Uterus (tissue), 4 donors: ENCODE results near the gene GPR156. TPM values are rescaled to one million over a fixed set of nuclear protein-coding genes. Genes with fewer than 3 reads are reported as not detected.

Experiments
- DNase-seq, 2 donors: peaks; one replicate each; pipeline ENCODE4 v3.0.0-alpha.2; 2019 to 2020
- H3K27ac ChIP-seq, 2 donors: fragments of 200-600 bp; sonication (generic); 1 replicate in 1 of 2; 2 replicates in 1 of 2; pipeline ENCODE4 v1.5.1; 2016 to 2018
- H3K27me3 ChIP-seq, 2 donors: fragments of 200-600 bp; sonication (generic); one replicate each; pipeline ENCODE4 v1.5.1; 2018 to 2019; ENCODE audit warnings: control low read depth in 1 of 2
- H3K36me3 ChIP-seq, 2 donors: fragments of 200-600 bp; sonication (generic); one replicate each; pipeline ENCODE4 v1.5.1; 2019; ENCODE audit warnings: control low read depth in 1 of 2
- H3K4me1 ChIP-seq, 2 donors: fragments of 200-600 bp; sonication (generic); one replicate each; pipeline ENCODE4 v1.5.1; 2018 to 2019; ENCODE audit warnings: control low read depth in 1 of 2
- H3K4me3 ChIP-seq, 2 donors: fragments of 200-600 bp; sonication (generic); 1 replicate in 1 of 2; 2 replicates in 1 of 2; pipeline ENCODE4 v1.5.1; 2018 to 2019; ENCODE audit warnings: mild to moderate bottlenecking in 1 of 2
- H3K9me3 ChIP-seq, 2 donors: fragments of 200-600 bp; sonication (generic); one replicate each; pipeline ENCODE4 v1.5.1; 2019; ENCODE audit warnings: control low read depth in 1 of 2
- POLR2A ChIP-seq, 2 donors: fragments of 450-650 bp; IDR thresholded peaks; one replicate each; pipeline ENCODE4 v1.6.1; 2016; ENCODE audit warnings: antibody characterized with exemption in 2 of 2, mild to moderate bottlenecking in 1 of 2, moderate library complexity in 1 of 2
- intact Hi-C: fragments of 100-400 bp; cut with DNase I; formaldehyde crosslinking; loops from one replicate; pipeline ENCODE4 v1.15.1; 2023; ENCODE audit warnings: low total_unique reads
- total RNA-seq, 4 donors: library from RNA; depleted of rRNA in 3 of 4; stranded (reverse); fragments of >200 nt in 3 of 4; gene quantifications; one replicate each; pipeline versions ENCODE4 v1.1.0 to v1.2.4, GENCODE V29; 2014 to 2023
- TF ChIP-seq, protein P1 (sequence below), 4 experiments: fragments of 200-600 bp in 2 of 4; fragments of 450-650 bp in 2 of 4; sonication (generic) in 2 of 4; IDR thresholded peaks; one replicate each; pipeline ENCODE4 v1.5.1; 2016 to 2019; ENCODE audit warnings: antibody characterized with exemption in 4 of 4, mild to moderate bottlenecking in 2 of 4, moderate library complexity in 1 of 4
- donor health status: DM: yes; HTN: yes; CAD: no.

Gene GPR156
- total RNA-seq, 4 donors from 2014 or later, result 0.59 to 5.3 (median 1.9) TPM; not detected in 1

DNA sequence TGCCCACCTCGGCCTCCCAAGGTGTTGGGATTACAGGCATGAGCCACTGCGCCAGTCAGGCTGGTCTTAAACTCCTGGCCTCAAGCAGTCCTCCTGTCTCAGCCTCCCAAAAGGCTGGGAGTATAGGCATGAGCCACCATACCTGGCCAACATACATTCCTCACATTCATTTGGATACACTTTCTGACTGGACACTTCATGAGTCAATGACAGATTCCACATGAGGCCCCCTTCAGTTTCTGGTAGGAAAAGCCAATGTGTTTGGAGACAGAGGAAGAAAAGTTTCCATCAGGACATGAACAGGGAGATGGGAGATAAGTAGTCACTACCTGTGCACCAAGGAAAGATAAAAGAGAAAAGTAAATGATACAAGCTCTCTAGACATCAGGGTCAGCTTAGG is 141.3 kb downstream of the GPR156 start:
- no peaks in the 10 kb centered on the region for H3K4me1 ChIP-seq
- no peak for DNase-seq
- H3K36me3 ChIP-seq, result no peaks in the 10 kb centered on the region
- no peak overlapping the region for H3K27ac ChIP-seq
- H3K27me3 ChIP-seq, result no peaks in the 10 kb centered on the region
- intact Hi-C loops, result no loop called here
- H3K9me3 ChIP-seq, result no peaks in the 10 kb centered on the region
- TF ChIP-seq POLR2A (IDR thresholded peaks at IDR 0.05), result no peak
- TF ChIP-seq, protein P1, sequence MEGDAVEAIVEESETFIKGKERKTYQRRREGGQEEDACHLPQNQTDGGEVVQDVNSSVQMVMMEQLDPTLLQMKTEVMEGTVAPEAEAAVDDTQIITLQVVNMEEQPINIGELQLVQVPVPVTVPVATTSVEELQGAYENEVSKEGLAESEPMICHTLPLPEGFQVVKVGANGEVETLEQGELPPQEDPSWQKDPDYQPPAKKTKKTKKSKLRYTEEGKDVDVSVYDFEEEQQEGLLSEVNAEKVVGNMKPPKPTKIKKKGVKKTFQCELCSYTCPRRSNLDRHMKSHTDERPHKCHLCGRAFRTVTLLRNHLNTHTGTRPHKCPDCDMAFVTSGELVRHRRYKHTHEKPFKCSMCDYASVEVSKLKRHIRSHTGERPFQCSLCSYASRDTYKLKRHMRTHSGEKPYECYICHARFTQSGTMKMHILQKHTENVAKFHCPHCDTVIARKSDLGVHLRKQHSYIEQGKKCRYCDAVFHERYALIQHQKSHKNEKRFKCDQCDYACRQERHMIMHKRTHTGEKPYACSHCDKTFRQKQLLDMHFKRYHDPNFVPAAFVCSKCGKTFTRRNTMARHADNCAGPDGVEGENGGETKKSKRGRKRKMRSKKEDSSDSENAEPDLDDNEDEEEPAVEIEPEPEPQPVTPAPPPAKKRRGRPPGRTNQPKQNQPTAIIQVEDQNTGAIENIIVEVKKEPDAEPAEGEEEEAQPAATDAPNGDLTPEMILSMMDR (IDR thresholded peaks at IDR 0.05), result no peak
- no peak overlapping the region for H3K4me3 ChIP-seq

DNA sequence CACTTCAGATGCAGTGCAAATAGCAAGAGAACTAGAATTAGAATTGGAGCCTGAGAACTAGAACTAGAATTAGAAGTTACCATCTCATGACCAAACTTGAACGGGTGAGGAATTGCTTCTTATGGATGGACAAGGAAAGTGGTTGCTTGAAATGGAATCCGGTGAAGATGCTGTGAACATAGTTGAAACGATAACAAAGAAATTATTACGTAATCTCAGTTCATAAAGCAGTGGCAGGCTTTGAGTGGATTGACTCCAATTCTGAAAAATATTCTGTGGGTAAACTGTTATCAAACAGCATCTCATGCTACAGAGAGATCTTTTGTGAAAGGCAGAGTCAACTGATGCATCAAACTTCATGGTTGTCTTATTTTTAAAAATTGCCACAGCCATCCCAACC is 142.8 kb downstream of the GPR156 start:
- H3K27me3 ChIP-seq, result no peaks in the 10 kb centered on the region
- TF ChIP-seq POLR2A (IDR thresholded peaks at IDR 0.05), result no peak
- TF ChIP-seq, protein P1 (IDR thresholded peaks at IDR 0.05), result no peak
- no peak overlapping the region for H3K4me3 ChIP-seq
- no peaks in the 10 kb centered on the region for H3K36me3 ChIP-seq
- no peaks in the 10 kb centered on the region for H3K9me3 ChIP-seq
- DNase-seq, result no peak
- H3K27ac ChIP-seq, result no peak overlapping the region
- no peaks in the 10 kb centered on the region for H3K4me1 ChIP-seq
- intact Hi-C loops, result no loop called here

DNA sequence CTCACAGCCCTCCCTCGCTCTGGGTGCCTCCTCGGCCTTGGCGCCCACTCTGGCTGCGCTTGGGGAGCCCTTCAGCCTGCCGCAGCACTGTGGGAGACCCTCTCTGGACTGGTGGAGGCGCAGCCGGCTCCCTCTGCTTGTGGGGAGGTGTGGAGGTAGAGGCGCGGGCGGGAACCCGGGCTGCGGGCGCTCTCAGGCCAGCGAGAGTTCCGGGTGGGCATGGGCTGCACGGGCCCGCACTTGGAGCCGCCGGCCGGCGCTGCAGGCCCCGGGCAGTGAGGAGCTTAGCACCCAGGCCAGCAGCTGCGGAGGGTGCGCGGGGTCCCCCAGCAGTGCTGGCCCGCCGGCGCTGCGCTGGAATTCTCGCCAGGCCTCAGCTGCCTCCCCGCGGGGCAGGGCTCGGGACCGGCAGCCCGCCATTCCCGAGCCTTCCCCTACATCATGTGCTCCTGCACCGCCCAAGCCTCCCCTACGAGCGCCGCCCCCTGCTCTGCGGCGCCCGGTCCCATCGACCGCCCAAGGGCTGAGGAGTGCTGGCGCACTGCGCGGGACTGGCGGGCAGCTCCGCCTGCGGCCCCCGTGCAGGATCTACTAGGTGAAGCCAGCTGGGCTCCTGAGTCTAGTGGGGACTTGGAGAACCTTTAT is 144.8 kb downstream of the GPR156 start:
- no peaks in the 10 kb centered on the region for H3K9me3 ChIP-seq
- no peaks in the 10 kb centered on the region for H3K4me1 ChIP-seq
- H3K27ac ChIP-seq, result no peak overlapping the region
- TF ChIP-seq, protein P1 (IDR thresholded peaks at IDR 0.05), result no peak
- no peak for TF ChIP-seq POLR2A (IDR thresholded peaks at IDR 0.05)
- H3K4me3 ChIP-seq, result no peak overlapping the region
- intact Hi-C loops, result no loop called here
- H3K27me3 ChIP-seq, result no peaks in the 10 kb centered on the region
- no peaks in the 10 kb centered on the region for H3K36me3 ChIP-seq
- DNase-seq, result no peak

DNA sequence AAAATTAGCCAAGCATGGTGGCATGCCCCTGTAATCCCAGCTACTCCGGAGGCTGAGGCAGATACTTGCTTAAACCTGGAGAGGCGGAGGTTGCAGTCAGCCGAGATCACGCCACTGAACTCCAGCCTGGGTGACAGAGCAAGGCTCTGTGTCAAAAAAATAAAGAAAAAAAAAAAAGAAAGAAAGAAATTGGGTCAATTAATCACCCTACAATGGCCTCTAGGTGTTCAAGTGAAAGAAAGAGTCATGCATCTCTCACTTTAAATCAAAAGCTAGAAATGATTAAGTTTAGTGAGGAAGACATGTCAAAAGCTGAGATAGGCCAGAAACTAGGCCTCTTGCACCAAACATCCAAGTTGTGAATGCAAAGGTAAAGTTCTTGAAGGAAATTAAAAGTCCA is 145.9 kb downstream of the GPR156 start:
- Histone ChIP-seq H3K27ac (no peak overlapping the region), H3K4me3 (no peak overlapping the region), H3K9me3 (no peaks in the 10 kb centered on the region), H3K27me3 (no peaks in the 10 kb centered on the region), H3K4me1 (no peaks in the 10 kb centered on the region), H3K36me3 (no peaks in the 10 kb centered on the region)
- no peak for DNase-seq
- no peak for TF ChIP-seq POLR2A (IDR thresholded peaks at IDR 0.05)
- TF ChIP-seq, protein P1 (IDR thresholded peaks at IDR 0.05), result no peak
- intact Hi-C loops, result no loop called here

DNA sequence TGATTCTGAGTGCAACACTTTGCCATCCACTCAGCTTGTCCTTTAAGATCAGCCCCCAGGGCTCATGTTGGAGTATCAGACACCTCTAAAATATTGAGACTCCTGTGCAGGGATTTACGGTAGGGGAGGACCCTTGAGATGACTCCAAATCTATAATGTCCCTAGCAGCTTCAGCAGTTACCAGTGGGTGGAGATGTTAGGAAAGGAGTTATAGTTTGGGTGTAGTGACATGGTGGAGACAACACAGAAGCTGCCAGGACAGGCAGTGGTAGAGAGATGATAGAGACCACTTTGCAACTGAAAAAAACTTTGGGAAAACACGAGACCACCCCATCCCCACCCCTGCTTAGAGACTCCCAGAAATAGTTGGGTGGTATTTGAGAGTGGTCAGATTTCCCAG is 147.5 kb downstream of the GPR156 start:
- intact Hi-C loops, result no loop called here
- no peaks in the 10 kb centered on the region for H3K9me3 ChIP-seq
- H3K4me1 ChIP-seq, result no peaks in the 10 kb centered on the region
- TF ChIP-seq, protein P1 (IDR thresholded peaks at IDR 0.05), result no peak
- TF ChIP-seq POLR2A (IDR thresholded peaks at IDR 0.05), result no peak
- no peak for DNase-seq
- H3K36me3 ChIP-seq, result no peaks in the 10 kb centered on the region
- no peaks in the 10 kb centered on the region for H3K27me3 ChIP-seq
- H3K27ac ChIP-seq, result no peak overlapping the region
- no peak overlapping the region for H3K4me3 ChIP-seq
